Vagina (tissue), 2 donors: Measurements from ENCODE around the gene TAF3. TPM values are rescaled to one million over a fixed set of nuclear protein-coding genes. Genes with fewer than 3 reads are reported as not detected.

Experiments used
- DNase-seq, 2 donors: peaks; one replicate each; pipeline ENCODE4 v3.0.0-alpha.2; 2017; ENCODE audit errors: extremely low spot score in 2 of 2
- H3K27ac ChIP-seq: fragments of 200-600 bp; sonication (generic); one replicate; pipeline ENCODE4 v1.5.1; 2019
- H3K27me3 ChIP-seq: fragments of 200-600 bp; sonication (generic); one replicate; pipeline ENCODE4 v1.5.1; 2019
- H3K36me3 ChIP-seq, 2 donors: fragments of 200-600 bp; sonication (generic); one replicate each; pipeline ENCODE4 v1.5.1; 2017 to 2019
- H3K4me1 ChIP-seq: fragments of 200-600 bp; sonication (generic); one replicate; pipeline ENCODE4 v1.5.1; 2019
- H3K4me3 ChIP-seq, 2 donors: fragments of 200-600 bp; sonication (generic); 1 replicate in 1 of 2; 2 replicates in 1 of 2; pipeline ENCODE4 v1.5.1; 2016 to 2019
- H3K9me3 ChIP-seq: fragments of 200-600 bp; sonication (generic); one replicate; pipeline ENCODE4 v1.5.1; 2019
- POLR2A ChIP-seq, 2 donors: fragments of 450-650 bp; IDR thresholded peaks; one replicate each; pipeline ENCODE4 v1.6.1; 2017; ENCODE audit warnings: antibody characterized with exemption in 2 of 2, mild to moderate bottlenecking in 2 of 2, moderate library complexity in 2 of 2
- POLR2AphosphoS5 ChIP-seq, 2 donors: sonication (generic); formaldehyde crosslinking; IDR thresholded peaks; one replicate each; pipeline ENCODE4 v1.9.0; 2017; ENCODE audit warnings: antibody characterized with exemption in 2 of 2, mild to moderate bottlenecking in 2 of 2, low read depth in 1 of 2; ENCODE audit not compliant: insufficient read depth in 1 of 2
- intact Hi-C: fragments of 100-400 bp; cut with DNase I; formaldehyde crosslinking; loops from one replicate; pipeline ENCODE4 v1.15.1; 2023
- total RNA-seq: library from RNA; depleted of rRNA; stranded (reverse); fragments of >200 nt; gene quantifications from one replicate; pipeline ENCODE4 v1.2.3, GENCODE V29; 2016
- TF ChIP-seq, protein P1 (sequence below), 3 experiments: fragments of 450-650 bp in 2 of 3; fragments of 200-600 bp in 1 of 3; sonication (generic) in 1 of 3; IDR thresholded peaks; one replicate each; pipeline ENCODE4 v1.5.1; 2017 to 2019; ENCODE audit warnings: antibody characterized with exemption in 3 of 3, mild to moderate bottlenecking in 2 of 3, moderate library complexity in 2 of 3

The TAF3 gene
- total RNA-seq, 1 donor from 2014 or later = 9.8 TPM

GRCh38 chr10:8060010-8060703 lies 241.9 kb downstream of the TAF3 start:
- Histone ChIP-seq H3K9me3 (no peaks in the 10 kb centered on the region), H3K27ac (no peak overlapping the region), H3K27me3 (peaks cover 4% of the 10 kb centered on the region), H3K36me3 (no peaks in the 10 kb centered on the region), H3K4me3 (peak overlapping the region; percentile 1 to 16), H3K4me1 (peaks cover 37% of the 10 kb centered on the region)
- no peak for TF ChIP-seq POLR2A (IDR thresholded peaks at IDR 0.05)
- TF ChIP-seq POLR2AphosphoS5 (IDR thresholded peaks at IDR 0.05; ENCODE audit: insufficient read depth in 1 of 2, low read depth in 1 of 2) = no peak
- TF ChIP-seq, protein P1, sequence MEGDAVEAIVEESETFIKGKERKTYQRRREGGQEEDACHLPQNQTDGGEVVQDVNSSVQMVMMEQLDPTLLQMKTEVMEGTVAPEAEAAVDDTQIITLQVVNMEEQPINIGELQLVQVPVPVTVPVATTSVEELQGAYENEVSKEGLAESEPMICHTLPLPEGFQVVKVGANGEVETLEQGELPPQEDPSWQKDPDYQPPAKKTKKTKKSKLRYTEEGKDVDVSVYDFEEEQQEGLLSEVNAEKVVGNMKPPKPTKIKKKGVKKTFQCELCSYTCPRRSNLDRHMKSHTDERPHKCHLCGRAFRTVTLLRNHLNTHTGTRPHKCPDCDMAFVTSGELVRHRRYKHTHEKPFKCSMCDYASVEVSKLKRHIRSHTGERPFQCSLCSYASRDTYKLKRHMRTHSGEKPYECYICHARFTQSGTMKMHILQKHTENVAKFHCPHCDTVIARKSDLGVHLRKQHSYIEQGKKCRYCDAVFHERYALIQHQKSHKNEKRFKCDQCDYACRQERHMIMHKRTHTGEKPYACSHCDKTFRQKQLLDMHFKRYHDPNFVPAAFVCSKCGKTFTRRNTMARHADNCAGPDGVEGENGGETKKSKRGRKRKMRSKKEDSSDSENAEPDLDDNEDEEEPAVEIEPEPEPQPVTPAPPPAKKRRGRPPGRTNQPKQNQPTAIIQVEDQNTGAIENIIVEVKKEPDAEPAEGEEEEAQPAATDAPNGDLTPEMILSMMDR (IDR thresholded peaks at IDR 0.05) = no peak
- intact Hi-C loops = no loop called here
- DNase-seq = no peak

GRCh38 chr10:8060704-8061121 lies 242.4 kb downstream of the TAF3 start:
- H3K27ac ChIP-seq = no peak overlapping the region
- H3K4me3 ChIP-seq = peak overlapping the region; percentile 1 to 16
- H3K27me3 ChIP-seq = peaks cover 4% of the 10 kb centered on the region

DNA sequence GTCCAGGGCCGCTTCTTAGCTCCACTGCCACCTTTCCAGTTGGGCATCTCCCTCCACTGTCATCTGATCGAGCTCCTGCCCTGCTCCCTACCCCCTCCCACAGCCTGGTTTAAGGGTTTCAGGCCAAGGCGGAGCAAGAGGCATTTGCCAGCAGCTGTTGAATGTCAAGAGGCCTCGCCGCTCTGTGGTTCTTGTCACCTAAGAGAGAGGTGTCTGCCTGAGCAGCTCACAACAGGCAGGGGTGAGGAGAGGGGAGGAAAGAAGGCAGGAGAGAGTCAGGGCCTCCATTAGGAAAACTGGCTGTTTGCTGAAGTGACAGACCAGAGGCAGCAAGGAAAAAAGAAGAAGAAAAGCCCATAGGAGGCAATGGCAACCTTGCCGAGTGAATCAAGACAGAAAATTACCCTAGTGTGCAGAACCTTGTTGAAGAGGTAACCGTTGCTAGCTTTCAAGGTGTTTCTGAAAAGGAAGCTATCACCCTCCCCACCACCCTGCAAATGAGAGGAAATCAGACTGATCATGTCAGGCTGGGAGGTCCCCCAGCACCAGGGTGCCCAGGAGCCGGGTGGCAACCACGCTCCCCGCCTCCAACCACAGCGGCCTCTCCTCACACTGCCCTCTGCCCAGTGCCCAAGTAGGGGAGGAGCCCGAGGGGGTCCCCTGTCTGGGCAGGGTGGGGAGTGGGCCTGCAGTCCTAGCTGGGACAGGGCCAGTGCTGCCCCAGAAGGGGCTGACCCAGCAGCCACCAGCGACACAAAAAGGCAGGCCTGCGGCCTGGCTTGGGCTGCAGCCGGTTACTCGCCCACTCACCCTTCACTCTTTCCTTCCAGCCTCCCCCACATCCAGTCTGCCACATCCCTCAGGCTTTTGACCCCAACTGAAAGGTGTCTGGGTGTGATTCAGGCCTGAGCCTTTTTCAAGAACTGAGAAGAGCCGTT lies 243.2 kb downstream of the TAF3 start:
- Histone ChIP-seq H3K27ac (peak overlapping the region; percentile 13), H3K4me3 (peak overlapping the region in 1 of 2 donors; percentile 16), H3K27me3 (peaks cover 4% of the 10 kb centered on the region), H3K4me1 (peaks cover 37% of the 10 kb centered on the region), H3K36me3 (no peaks in the 10 kb centered on the region), H3K9me3 (no peaks in the 10 kb centered on the region)
- intact Hi-C loops = no loop called here
- no peak for TF ChIP-seq POLR2AphosphoS5 (IDR thresholded peaks at IDR 0.05; ENCODE audit: insufficient read depth in 1 of 2, low read depth in 1 of 2)
- TF ChIP-seq, protein P1 (IDR thresholded peaks at IDR 0.05) = no peak
- DNase-seq = no peak

More at GRCh38 chr10:8060704-8061121, 242.4 kb downstream of the TAF3 start:
- no peaks in the 10 kb centered on the region for H3K36me3 ChIP-seq
- DNase-seq = no peak
- H3K9me3 ChIP-seq = no peaks in the 10 kb centered on the region
- no peak for TF ChIP-seq POLR2A (IDR thresholded peaks at IDR 0.05)
- no peak for TF ChIP-seq POLR2AphosphoS5 (IDR thresholded peaks at IDR 0.05; ENCODE audit: insufficient read depth in 1 of 2, low read depth in 1 of 2)
- TF ChIP-seq, protein P1 (IDR thresholded peaks at IDR 0.05) = no peak
- intact Hi-C loops = no loop called here
- peaks cover 37% of the 10 kb centered on the region for H3K4me1 ChIP-seq

- intact Hi-C loops = no loop called here
- Histone ChIP-seq H3K4me1 (peaks cover 29% of the 10 kb centered on the region), H3K27ac (no peak overlapping the region), H3K9me3 (no peaks in the 10 kb centered on the region), H3K36me3 (no peaks in the 10 kb centered on the region), H3K27me3 (peaks cover 4% of the 10 kb centered on the region), H3K4me3 (no peak overlapping the region)
- DNase-seq = no peak
- TF ChIP-seq POLR2AphosphoS5 (IDR thresholded peaks at IDR 0.05; ENCODE audit: insufficient read depth in 1 of 2, low read depth in 1 of 2) (no peak), POLR2A (IDR thresholded peaks at IDR 0.05) (no peak)
- TF ChIP-seq, protein P1 (IDR thresholded peaks at IDR 0.05) = no peak
These were observed 245.0 kb downstream of the TAF3 start for GRCh38 chr10:8063128-8063908.
